Measurements from ENCODE around the gene YTHDF1. TPM values are rescaled to one million over a fixed set of nuclear protein-coding genes. Genes with fewer than 3 reads are reported as not detected.

YTHDF1 gene
- total RNA-seq, 1 donor from 2014 or later: 22.2 TPM

- Histone ChIP-seq H3K36me3 (no peaks in the 10 kb centered on the region), H3K27me3 (ENCODE audit: low read depth) (peaks cover 76% of the 10 kb centered on the region), H3K27ac (replicated peaks) (no peak overlapping the region), H3K4me3 (no peak overlapping the region), H3K9me3 (replicated peaks) (no peaks in the 10 kb centered on the region), H3K4me1 (no peaks in the 10 kb centered on the region)
- intact Hi-C loops (cut with micrococcal nuclease): no loop called here
- no peak for TF ChIP-seq CTCF (IDR thresholded peaks at IDR 0.05; ENCODE audit: borderline replicate concordance)
- DNase-seq: no peak
These were observed 25.3 kb upstream of the YTHDF1 start for GRCh38 chr20:63241272-63241671.

GRCh38 chr20:63240004-63240403 lies 24.1 kb upstream of the YTHDF1 start:
- H3K36me3 ChIP-seq: no peaks in the 10 kb centered on the region
- H3K27me3 ChIP-seq (ENCODE audit: low read depth): peaks cover 76% of the 10 kb centered on the region
- H3K9me3 ChIP-seq (replicated peaks): no peaks in the 10 kb centered on the region
- no peaks in the 10 kb centered on the region for H3K4me1 ChIP-seq
- DNase-seq: no peak
- TF ChIP-seq CTCF (IDR thresholded peaks at IDR 0.05; ENCODE audit: borderline replicate concordance): no peak
- intact Hi-C loops (cut with micrococcal nuclease): no loop called here
- H3K4me3 ChIP-seq: no peak overlapping the region
- no peak overlapping the region for H3K27ac ChIP-seq (replicated peaks)

- no peak for TF ChIP-seq CTCF (IDR thresholded peaks at IDR 0.05; ENCODE audit: borderline replicate concordance)
- Histone ChIP-seq H3K4me1 (no peaks in the 10 kb centered on the region), H3K9me3 (replicated peaks) (no peaks in the 10 kb centered on the region), H3K36me3 (no peaks in the 10 kb centered on the region), H3K4me3 (no peak overlapping the region), H3K27ac (replicated peaks) (no peak overlapping the region), H3K27me3 (ENCODE audit: low read depth) (peaks cover 76% of the 10 kb centered on the region)
- intact Hi-C loops (cut with micrococcal nuclease): no loop called here
- DNase-seq: no peak
These were observed 23.5 kb upstream of the YTHDF1 start for GRCh38 chr20:63239431-63239830.

- no peak overlapping the region for H3K27ac ChIP-seq (replicated peaks)
- no peaks in the 10 kb centered on the region for H3K9me3 ChIP-seq (replicated peaks)
- intact Hi-C loops (cut with micrococcal nuclease): no loop called here
- H3K4me1 ChIP-seq: no peaks in the 10 kb centered on the region
- DNase-seq: no peak
- peaks cover 76% of the 10 kb centered on the region for H3K27me3 ChIP-seq (ENCODE audit: low read depth)
- H3K4me3 ChIP-seq: no peak overlapping the region
- no peaks in the 10 kb centered on the region for H3K36me3 ChIP-seq
- TF ChIP-seq CTCF (IDR thresholded peaks at IDR 0.05; ENCODE audit: borderline replicate concordance): no peak
These were observed 22.7 kb upstream of the YTHDF1 start for GRCh38 chr20:63238514-63239125.

GRCh38 chr20:63238031-63238430 lies 22.1 kb upstream of the YTHDF1 start:
- no peak for DNase-seq
- H3K27me3 ChIP-seq (ENCODE audit: low read depth): peaks cover 76% of the 10 kb centered on the region
- intact Hi-C loops (cut with micrococcal nuclease): no loop called here
- H3K36me3 ChIP-seq: no peaks in the 10 kb centered on the region
- no peak overlapping the region for H3K4me3 ChIP-seq
- no peak overlapping the region for H3K27ac ChIP-seq (replicated peaks)
- no peak for TF ChIP-seq CTCF (IDR thresholded peaks at IDR 0.05; ENCODE audit: borderline replicate concordance)
- H3K9me3 ChIP-seq (replicated peaks): no peaks in the 10 kb centered on the region
- no peaks in the 10 kb centered on the region for H3K4me1 ChIP-seq

All from left ventricle myocardium inferior (tissue), 1 donor.